PC-9 (cell line): ENCODE results near the gene C2CD3. TPM values are rescaled to one million over a fixed set of nuclear protein-coding genes. Genes with fewer than 3 reads are reported as not detected.
A peak's percentile ranks its signal among the peaks of the same experiment; 100 is the strongest.

Experiments
- BruUV-seq: library from RNA; stranded (reverse); fragments of 400-500 nt; replicated peaks from 2 replicates; lab custom pipeline; 2021; lab: Mats Ljungman, UMichigan
- CTCF ChIA-PET: fragments of 300-600 bp; sonication (Branson Sonifier 250); formaldehyde crosslinking; loops from one replicate; lab custom pipeline; 2022; ENCODE audit warnings: antibody characterized with exemption; lab: Charles Lee
- POLR2A ChIA-PET: fragments of 300-600 bp; sonication (Branson Sonifier 250); formaldehyde crosslinking; loops from one replicate; lab custom pipeline; 2022; ENCODE audit warnings: antibody characterized with exemption; ENCODE audit not compliant: unreplicated experiment; lab: Charles Lee
- DNase-seq, 2 experiments: peaks; one replicate each; pipeline versions ENCODE4 v3.0.0 to v3.0.0-alpha.2; 2015 to 2022; ENCODE audit warnings: mixed read lengths in 1 of 2
- H2AFZ ChIP-seq: fragments of 200-600 bp; sonication (generic); 2 replicates; pipeline ENCODE4 v1.8.1; 2017; ENCODE audit warnings: antibody characterized with exemption
- H3F3A ChIP-seq: fragments of 200-600 bp; sonication (generic); 2 replicates; pipeline ENCODE4 v1.8.1; 2017; ENCODE audit warnings: antibody characterized with exemption, mild to moderate bottlenecking, low read depth; ENCODE audit not compliant: insufficient read depth
- H3K27ac ChIP-seq: fragments of 200-600 bp; sonication (generic); 2 replicates; pipeline ENCODE4 v1.6.1; 2016; ENCODE audit warnings: mixed run types
- H3K27me3 ChIP-seq: fragments of 200-600 bp; sonication (generic); 2 replicates; pipeline ENCODE4 v1.6.1; 2016; ENCODE audit warnings: low read depth, mixed run types; ENCODE audit not compliant: insufficient read depth
- H3K36me3 ChIP-seq: fragments of 200-600 bp; sonication (generic); 2 replicates; pipeline ENCODE4 v1.6.1; 2016; ENCODE audit warnings: low read depth, mixed run types
- H3K4me1 ChIP-seq: fragments of 200-600 bp; sonication (generic); replicated peaks from 2 replicates; pipeline ENCODE4 v1.6.1; 2016; ENCODE audit warnings: mixed run types; ENCODE audit not compliant: insufficient read depth
- H3K4me2 ChIP-seq: fragments of 200-600 bp; sonication (generic); 2 replicates; pipeline ENCODE4 v1.6.1; 2017; ENCODE audit warnings: mixed run types
- H3K4me3 ChIP-seq: fragments of 200-600 bp; sonication (generic); 2 replicates; pipeline ENCODE4 v1.6.1; 2016; ENCODE audit warnings: mixed run types
- H3K79me2 ChIP-seq: fragments of 200-600 bp; sonication (generic); 2 replicates; pipeline ENCODE4 v1.6.1; 2017; ENCODE audit warnings: low read depth, mixed run types
- H3K9me2 ChIP-seq: fragments of 200-600 bp; sonication (generic); 2 replicates; pipeline ENCODE4 v1.8.1; 2017; ENCODE audit warnings: mild to moderate bottlenecking; ENCODE audit not compliant: insufficient read depth
- H3K9me3 ChIP-seq: fragments of 200-600 bp; sonication (generic); 2 replicates; pipeline ENCODE4 v1.8.1; 2016; ENCODE audit warnings: low read depth; ENCODE audit not compliant: insufficient read depth
- H4K20me1 ChIP-seq: fragments of 200-600 bp; sonication (generic); 2 replicates; pipeline ENCODE4 v1.8.1; 2017; ENCODE audit not compliant: insufficient read depth
- CTCF ChIP-seq: fragments of 200-600 bp; sonication (generic); conservative IDR thresholded peaks from 2 replicates; pipeline ENCODE4 v1.6.1; 2017; ENCODE audit warnings: mixed run types, antibody characterized with exemption, mild to moderate bottlenecking, moderate library complexity
- EZH2 ChIP-seq: fragments of 200-600 bp; sonication (generic); IDR thresholded peaks from 2 replicates; pipeline ENCODE4 v1.8.0; 2017; ENCODE audit warnings: antibody characterized with exemption, low read depth
- intact Hi-C: fragments of 100-400 bp; cut with micrococcal nuclease; formaldehyde crosslinking; loops from one replicate; pipeline ENCODE4 v1.10.0; 2022; ENCODE audit not compliant: unreplicated experiment
- total RNA-seq: library from RNA; stranded (reverse); gene quantifications from 2 replicates; pipeline ENCODE4 v1.2.3, GENCODE V29; 2021

C2CD3 gene
- total RNA-seq, 1 experiment from 2014 or later: 50.0 TPM

GRCh38 chr11:74169738-74170458 lies 904 bp downstream of the C2CD3 start:
- H2AFZ ChIP-seq: peak overlapping the region; percentile 90
- peak overlapping the region; percentile 84 for H3K4me3 ChIP-seq
- POLR2A ChIA-PET: interaction anchor here (0.5 to 1.7 kb wide), 11 partner anchors 8 to 680 kb away, joined by 3 to 27 read pairs (median 8); no protein-coding TSS in a partner anchor
- CTCF ChIA-PET: interaction anchor here (0.7 kb wide), 1 partner anchor 15 kb away, joined by 7 read pairs; no protein-coding TSS in a partner anchor
- no peaks in the 10 kb centered on the region for H3K27me3 ChIP-seq
- H3K9me2 ChIP-seq: no peaks in the 10 kb centered on the region
- peaks cover 67% of the 10 kb centered on the region for H3K79me2 ChIP-seq
- intact Hi-C loops: loop anchor here (2.0 to 5.0 kb wide), 2 partner anchors 103 to 205 kb away; no protein-coding TSS in a partner anchor
- H3K4me1 ChIP-seq: peaks cover 40% of the 10 kb centered on the region
- no peaks in the 10 kb centered on the region for H4K20me1 ChIP-seq
- no peak for TF ChIP-seq EZH2
- TF ChIP-seq CTCF: no peak
- peak overlapping the region; percentile 96 for H3K4me2 ChIP-seq
- DNase-seq: no peak
- H3K36me3 ChIP-seq: peaks cover 44% of the 10 kb centered on the region
- H3F3A ChIP-seq: peaks cover 12% of the 10 kb centered on the region; the same call in 1 of the 2 replicates
- no peaks in the 10 kb centered on the region for H3K9me3 ChIP-seq
- no TSS peak for BruUV-seq
- peak overlapping the region; percentile 45; the same call in 1 of the 2 replicates for H3K27ac ChIP-seq

- peaks cover 56% of the 10 kb centered on the region for H3K79me2 ChIP-seq
- H3K36me3 ChIP-seq: peaks cover 44% of the 10 kb centered on the region
- no peak for DNase-seq
- H2AFZ ChIP-seq: no peak overlapping the region
- ChIA-PET POLR2A (interaction anchor here (0.5 kb wide), 1 partner anchor 192 kb away, joined by 3 read pairs; no protein-coding TSS in a partner anchor), CTCF (no interaction called here)
- no peaks in the 10 kb centered on the region for H3K9me3 ChIP-seq
- H3K27me3 ChIP-seq: no peaks in the 10 kb centered on the region
- peak overlapping the region; percentile 96 for H3K4me2 ChIP-seq
- H3K4me3 ChIP-seq: peak overlapping the region; percentile 84
- BruUV-seq: no TSS peak
- intact Hi-C loops: no loop called here
- peaks cover 33% of the 10 kb centered on the region for H3K4me1 ChIP-seq
- TF ChIP-seq EZH2 (no peak), CTCF (no peak)
- H3F3A ChIP-seq: peaks cover 12% of the 10 kb centered on the region; the same call in 1 of the 2 replicates
- H3K27ac ChIP-seq: no peak overlapping the region
- H4K20me1 ChIP-seq: no peaks in the 10 kb centered on the region
- no peaks in the 10 kb centered on the region for H3K9me2 ChIP-seq
These were observed 2.0 kb downstream of the C2CD3 start for GRCh38 chr11:74168838-74169237.

GRCh38 chr11:74162681-74163467 lies 7.9 kb downstream of the C2CD3 start:
- H3K9me2 ChIP-seq: 0 out of 2 replicates have a peak, but pooled peaks cover 4% of the 10 kb centered on the region
- TF ChIP-seq CTCF (no peak), EZH2 (no peak)
- ChIA-PET POLR2A (interaction anchor here (0.6 kb wide), 1 partner anchor 98 kb away, joined by 3 read pairs; no protein-coding TSS in a partner anchor), CTCF (no interaction called here)
- intact Hi-C loops: no loop called here
- no TSS peak for BruUV-seq
- H3F3A ChIP-seq: no peaks in the 10 kb centered on the region
- no peak overlapping the region for H3K4me2 ChIP-seq
- H4K20me1 ChIP-seq: no peaks in the 10 kb centered on the region
- no peak for DNase-seq
- H3K4me3 ChIP-seq: no peak overlapping the region
- H3K4me1 ChIP-seq: no peaks in the 10 kb centered on the region
- peaks cover 4% of the 10 kb centered on the region for H3K79me2 ChIP-seq
- H3K36me3 ChIP-seq: peaks cover 48% of the 10 kb centered on the region
- no peaks in the 10 kb centered on the region for H3K27me3 ChIP-seq
- H2AFZ ChIP-seq: no peak overlapping the region
- H3K9me3 ChIP-seq: no peaks in the 10 kb centered on the region
- H3K27ac ChIP-seq: no peak overlapping the region
